OCI-M1 (cell line): ENCODE results near the gene RYR3.

ENCODE experiments used
- DNase-seq: peaks from one replicate; lab custom pipeline; 2025; lab: John Stamatoyannopoulos, UW

Gene RYR3

DNA sequence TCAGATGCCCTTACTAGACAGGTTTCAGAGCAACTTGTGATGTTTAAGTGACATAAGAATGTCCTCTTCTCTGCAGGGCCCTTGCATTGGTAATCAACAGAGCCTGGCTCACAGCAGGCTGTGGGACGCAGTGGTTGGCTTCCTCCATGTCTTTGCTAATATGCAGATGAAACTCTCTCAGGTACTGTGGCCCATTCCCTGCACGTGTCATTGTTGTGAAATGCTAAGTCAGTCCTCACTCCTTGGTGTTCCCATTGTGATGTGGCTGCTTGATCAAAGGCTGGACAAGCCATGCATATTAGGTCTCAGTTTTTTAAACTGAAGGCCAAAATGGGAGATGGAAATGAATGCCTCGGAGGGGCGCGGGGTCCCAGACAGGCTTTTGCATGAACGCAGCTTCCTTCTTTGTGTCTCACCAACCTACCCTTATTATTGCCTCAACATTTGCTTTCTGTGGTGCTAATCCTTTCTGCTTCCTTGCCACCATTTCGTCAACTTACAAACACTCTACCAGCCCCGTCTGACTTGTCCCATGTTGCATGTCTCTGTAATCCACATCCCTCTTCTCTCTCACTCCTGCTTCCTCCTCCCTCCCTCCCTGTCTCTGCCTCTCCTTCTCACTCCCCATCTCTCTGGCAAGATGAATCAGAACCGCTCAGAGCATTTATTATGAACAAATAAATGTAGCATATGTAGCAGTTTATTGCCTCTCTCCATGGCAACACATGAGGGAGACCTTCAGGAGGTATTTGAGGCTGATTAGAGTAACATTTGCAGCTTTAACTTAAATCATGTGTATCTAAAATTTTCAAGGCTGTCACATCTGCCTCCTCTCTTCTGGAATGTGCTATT, 524.4 kb downstream of the RYR3 start:
- DNase-seq = no peak

- no peak for DNase-seq
These were observed 526.5 kb downstream of the RYR3 start for GRCh38 chr15:33837294-33837693.

DNA sequence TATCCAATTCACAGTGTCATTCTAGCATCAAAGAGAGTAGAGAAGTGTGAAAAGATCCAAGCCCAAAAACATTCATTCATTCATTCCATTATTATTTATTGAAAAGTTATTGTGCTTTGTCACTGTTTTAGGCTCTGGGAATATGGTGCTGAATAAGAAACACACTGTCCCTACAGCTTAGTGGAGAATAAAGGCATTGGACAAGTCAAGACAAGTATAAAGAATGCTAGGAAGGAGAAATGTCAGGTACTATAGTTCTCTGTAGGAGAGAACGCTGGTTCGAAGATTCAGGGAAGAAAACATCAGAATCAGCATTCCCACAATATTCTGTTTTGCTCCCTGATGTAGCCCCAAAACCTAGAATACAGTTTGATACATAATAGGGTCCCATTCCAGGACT, 528.8 kb downstream of the RYR3 start:
- no peak for DNase-seq

DNA sequence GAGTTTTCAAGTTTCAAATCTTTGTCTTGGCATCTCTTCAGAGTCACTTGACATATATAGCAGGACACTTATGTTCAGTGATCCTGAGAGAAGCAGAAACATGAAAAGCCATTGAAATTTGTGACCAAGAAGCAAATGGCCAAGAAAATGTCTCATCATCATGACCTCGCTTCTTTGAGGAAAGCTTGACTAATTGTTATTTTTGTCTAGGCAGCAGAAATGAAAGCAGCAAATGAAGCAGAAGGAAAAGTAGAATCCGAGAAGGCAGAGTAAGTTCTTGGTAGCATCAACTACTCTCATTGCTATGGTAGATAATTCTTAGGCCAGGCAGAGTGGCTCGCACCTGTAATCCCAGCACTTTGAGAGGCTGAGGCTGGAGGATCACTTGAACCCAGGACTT, 529.8 kb downstream of the RYR3 start:
- no peak for DNase-seq

- no peak for DNase-seq
These were observed 533.4 kb downstream of the RYR3 start for GRCh38 chr15:33844186-33844585.

GRCh38 chr15:33844597-33844996, 533.8 kb downstream of the RYR3 start:
- no peak for DNase-seq

DNA sequence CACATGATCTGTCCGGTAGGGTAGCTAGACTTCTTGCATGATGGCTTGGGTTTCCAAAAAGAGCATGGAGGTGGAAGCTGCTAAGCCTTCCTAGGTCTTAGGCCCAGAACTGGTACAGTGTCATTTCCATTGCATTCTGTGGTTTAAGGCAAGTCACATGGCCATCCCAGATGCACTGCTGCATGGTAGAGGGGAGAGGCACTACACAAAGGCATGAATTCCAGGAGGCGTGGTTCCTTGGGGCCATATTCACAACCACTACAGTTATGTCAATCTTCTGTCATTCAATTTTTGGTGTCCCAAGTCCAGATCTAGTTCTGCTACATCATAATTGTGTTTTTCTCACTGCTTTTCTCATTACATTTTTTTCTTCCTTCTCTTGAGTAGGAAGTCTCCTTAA, 535.4 kb downstream of the RYR3 start:
- DNase-seq = no peak

GRCh38 chr15:33846862-33847261, 536.1 kb downstream of the RYR3 start:
- no peak for DNase-seq

- no peak for DNase-seq
These were observed 537.2 kb downstream of the RYR3 start for GRCh38 chr15:33848011-33848410.

- no peak for DNase-seq
These were observed 540.3 kb downstream of the RYR3 start for GRCh38 chr15:33851079-33851478.

DNA sequence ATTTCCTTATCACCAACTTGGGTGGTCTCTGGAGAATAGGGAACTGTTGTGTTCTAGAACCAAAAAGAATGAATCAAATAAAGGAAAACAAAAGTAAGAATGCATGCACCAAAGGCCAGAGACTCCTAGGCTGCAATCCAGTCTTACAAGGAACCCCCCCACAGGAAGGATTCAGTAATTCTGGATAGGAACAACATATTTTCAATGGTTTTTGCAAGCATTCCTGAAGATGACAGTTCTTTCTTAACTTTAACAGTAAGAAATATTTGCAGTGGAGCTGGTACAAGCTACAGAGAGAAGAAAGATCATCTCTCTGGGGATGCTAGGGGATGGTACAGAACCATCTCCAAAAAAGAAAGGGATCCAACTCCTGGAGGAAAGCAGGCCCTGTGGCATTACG, 541.3 kb downstream of the RYR3 start:
- DNase-seq = no peak

DNA sequence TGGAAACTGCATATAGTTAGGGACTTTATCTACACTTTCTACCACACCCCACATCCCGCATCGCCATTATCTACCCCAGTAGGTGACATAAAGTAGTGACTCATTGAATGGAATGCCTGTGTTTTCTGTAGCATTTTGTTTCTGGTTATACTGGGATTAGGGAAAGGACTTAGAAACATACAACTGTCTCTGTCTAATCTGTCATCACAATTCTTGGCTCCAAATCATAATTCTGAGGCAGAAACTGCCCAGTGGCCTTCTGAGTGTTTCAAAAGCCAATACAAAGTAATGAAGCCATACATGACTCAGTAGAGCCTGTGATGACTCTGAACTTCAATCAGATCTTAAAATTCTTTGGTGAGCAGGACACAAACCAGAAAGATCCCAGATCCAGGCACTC, 541.8 kb downstream of the RYR3 start:
- DNase-seq = no peak

- DNase-seq = no peak
These were observed 547.0 kb downstream of the RYR3 start for GRCh38 chr15:33857726-33858125.

- no peak for DNase-seq
These were observed 548.1 kb downstream of the RYR3 start for GRCh38 chr15:33858836-33859235.

- DNase-seq = no peak
These were observed 549.3 kb downstream of the RYR3 start for GRCh38 chr15:33859992-33860545.

- DNase-seq = no peak
These were observed 550.0 kb downstream of the RYR3 start for GRCh38 chr15:33860754-33861153.

GRCh38 chr15:33864360-33865075, 553.8 kb downstream of the RYR3 start:
- no peak for DNase-seq

DNA sequence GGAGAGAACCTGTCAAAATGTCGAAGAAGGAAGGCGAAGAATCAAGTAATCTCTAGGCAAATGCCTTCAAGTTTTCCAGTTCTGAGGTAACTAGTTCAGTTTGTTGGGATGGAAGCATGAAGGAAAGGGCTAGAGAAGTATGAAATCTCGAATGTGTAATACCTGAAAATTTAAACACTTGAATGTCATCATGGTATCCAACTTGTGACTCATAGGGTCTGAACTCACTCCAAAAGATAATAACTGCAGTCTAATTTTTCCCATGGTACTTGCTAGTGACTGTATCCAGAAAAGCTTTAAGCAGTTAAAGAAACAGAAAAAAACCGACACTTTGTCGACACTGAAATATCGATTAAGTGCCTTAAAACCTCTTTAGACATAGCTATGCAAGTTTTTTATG, 554.6 kb downstream of the RYR3 start:
- no peak for DNase-seq

DNA sequence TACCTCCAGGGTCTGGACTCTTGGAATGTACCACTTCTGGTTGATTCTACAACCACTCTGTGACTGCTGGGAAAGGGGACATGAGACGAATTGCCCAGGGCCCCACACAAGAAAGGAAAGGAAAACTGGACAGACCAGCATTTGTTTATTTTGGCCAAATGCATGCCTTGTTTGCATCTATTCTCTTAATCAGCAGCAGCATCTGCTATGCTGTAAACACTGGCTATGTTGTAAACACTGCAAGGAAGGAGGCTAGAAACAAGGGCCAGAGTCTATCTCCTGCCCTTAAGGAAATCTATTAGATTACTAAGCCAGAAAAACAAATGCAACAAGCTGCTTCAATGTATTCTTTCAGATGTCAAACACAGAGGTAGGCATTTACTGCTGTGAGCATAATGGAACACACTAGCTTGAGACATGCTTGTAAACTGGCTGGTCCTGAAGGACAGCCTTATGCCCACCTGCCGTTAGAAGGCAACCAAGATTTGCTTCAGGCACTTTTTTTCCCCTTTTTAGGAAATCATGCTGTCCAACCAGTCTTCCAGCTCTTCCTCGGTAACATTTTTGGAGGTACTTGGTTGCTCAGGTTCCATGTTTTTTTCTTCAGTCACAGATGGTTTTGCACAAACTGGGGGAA, 555.5 kb downstream of the RYR3 start:
- DNase-seq = no peak

DNA sequence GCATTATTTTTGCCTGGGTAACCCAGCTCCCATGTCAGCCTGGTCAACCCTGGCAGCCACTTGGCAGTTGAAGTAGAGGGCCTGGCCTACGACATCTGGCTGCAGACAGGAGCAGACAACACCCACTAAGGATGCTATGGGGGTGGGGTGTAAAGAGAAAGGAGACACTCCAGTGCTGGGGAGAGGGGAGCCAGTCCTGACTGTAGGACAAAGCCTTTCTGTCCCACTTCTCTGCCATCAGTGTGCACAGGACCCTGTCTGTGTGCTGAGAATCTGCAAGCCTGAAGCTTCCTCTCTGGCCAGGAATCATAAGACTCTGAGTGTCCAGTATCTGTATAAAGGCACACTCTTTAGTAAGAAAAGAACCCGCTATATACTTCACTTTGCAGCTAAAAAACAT, 561.2 kb downstream of the RYR3 start:
- DNase-seq = no peak

DNA sequence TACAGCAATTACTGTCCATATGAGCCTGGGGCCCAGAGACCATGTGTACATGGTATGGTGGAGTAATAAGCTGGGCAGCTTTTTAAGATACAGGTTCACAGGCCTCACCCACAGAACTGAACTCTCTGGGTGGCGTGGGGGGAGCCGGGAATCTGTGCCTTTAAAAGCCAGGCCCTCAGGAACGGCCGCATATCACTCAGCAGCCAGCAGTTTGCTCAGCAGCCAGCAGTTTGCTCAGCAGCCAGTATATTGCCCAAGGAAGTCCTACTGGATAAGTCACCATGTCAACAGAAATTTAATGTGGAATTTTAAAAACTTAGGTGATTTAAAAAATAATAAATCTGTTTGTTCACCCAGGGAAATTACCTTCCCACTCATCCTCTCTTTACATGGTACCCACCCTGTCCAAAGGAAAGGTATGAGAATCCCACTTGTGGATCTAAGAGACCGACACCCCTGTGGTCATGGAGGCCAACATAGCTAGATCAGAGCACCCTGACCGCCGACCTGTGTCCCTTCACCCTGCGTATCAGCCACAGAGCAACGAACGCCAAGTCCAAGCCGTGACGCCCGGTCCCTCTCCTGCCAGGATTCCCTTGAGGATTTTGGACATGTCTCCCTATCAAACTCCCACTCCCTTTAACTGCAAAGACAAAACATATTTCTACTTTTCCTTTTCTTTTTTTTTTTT, 561.8 kb downstream of the RYR3 start:
- DNase-seq = no peak

DNA sequence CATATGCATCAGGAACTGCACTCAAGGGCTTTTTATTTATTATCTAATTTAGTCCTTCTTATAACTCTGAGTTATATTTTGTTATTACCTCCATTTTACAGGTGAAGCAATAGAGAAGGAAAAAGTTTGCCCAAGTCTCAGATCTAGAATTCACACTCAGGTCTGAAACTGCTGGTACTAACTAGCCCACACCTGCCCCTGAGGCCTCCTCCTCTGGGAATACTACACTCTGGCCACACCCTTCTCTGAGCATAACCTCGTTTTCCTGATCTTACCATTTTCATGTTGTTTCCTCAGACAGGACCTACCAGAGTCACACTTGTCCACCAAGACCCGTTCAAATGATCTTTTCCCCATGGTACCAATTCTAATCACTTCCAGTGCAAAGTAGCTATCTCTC, 563.4 kb downstream of the RYR3 start:
- DNase-seq = no peak
